RWPE2 (cell line): ENCODE measurements around the gene TMEM33.

Source experiments
- ATAC-seq: fragments of 200-7000 bp; cut with Tn5 transposase; 3 replicates; pipeline ENCODE4 v1.9.1; 2021; ENCODE audit warnings: low read depth
- DNase-seq: peaks from one replicate; pipeline ENCODE4 v3.0.0-alpha.2; 2020; ENCODE audit warnings: low spot score
- H3K27ac ChIP-seq: fragments of 450-650 bp; 2 replicates; pipeline ENCODE4 v1.5.1; 2017; ENCODE audit warnings: mild to moderate bottlenecking; ENCODE audit not compliant: poor library complexity, severe bottlenecking
- H3K27me3 ChIP-seq: fragments of 250-450 bp; sonication (Bioruptor Pico); 2 replicates; pipeline ENCODE4 v1.5.1; 2021; ENCODE audit warnings: mild to moderate bottlenecking, moderate library complexity; ENCODE audit not compliant: insufficient read depth, poor library complexity, severe bottlenecking
- H3K36me3 ChIP-seq: fragments of 250-450 bp; sonication (Bioruptor Pico); 2 replicates; pipeline ENCODE4 v1.5.1; 2020; ENCODE audit warnings: low read depth, mild to moderate bottlenecking, moderate library complexity
- H3K4me1 ChIP-seq: fragments of 250-450 bp; sonication (Bioruptor Pico); 2 replicates; pipeline ENCODE4 v1.5.1; 2021; ENCODE audit warnings: mild to moderate bottlenecking, moderate library complexity; ENCODE audit not compliant: insufficient read depth, poor library complexity, severe bottlenecking
- H3K4me3 ChIP-seq: fragments of 250-450 bp; sonication (Bioruptor Pico); 2 replicates; pipeline ENCODE4 v1.5.1; 2021; ENCODE audit warnings: mild to moderate bottlenecking, moderate library complexity; ENCODE audit not compliant: severe bottlenecking
- H3K9me3 ChIP-seq: fragments of 250-450 bp; sonication (Bioruptor Pico); 2 replicates; pipeline ENCODE4 v1.5.1; 2021; ENCODE audit warnings: mild to moderate bottlenecking, moderate library complexity; ENCODE audit not compliant: severe bottlenecking
- TF ChIP-seq, protein P1 (sequence below): fragments of 450-650 bp; IDR thresholded peaks from one replicate; pipeline ENCODE4 v1.5.1; 2017; ENCODE audit warnings: mild to moderate bottlenecking, moderate library complexity; ENCODE audit not compliant: poor library complexity, severe bottlenecking

TMEM33 gene

DNA sequence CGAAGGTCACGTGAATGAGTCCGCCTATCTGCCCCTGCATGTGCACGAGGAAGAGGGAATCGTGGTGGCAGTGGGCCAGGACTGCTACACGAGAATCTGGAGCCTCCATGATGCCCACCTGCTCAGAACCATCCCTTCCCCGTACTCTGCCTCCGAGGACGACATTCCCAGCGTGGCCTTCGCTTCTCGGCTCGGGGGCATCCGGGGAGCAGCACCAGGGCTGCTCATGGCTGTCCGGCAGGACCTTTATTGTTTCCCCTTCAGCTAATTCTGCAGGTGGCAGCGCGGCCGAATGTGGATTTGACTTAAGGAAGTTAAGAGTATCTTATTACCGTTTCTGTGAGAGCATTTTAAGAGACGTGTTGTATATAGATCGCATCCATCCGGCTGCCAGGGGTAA lies 47.5 kb downstream of the TMEM33 start:
- no peak overlapping the region for H3K4me3 ChIP-seq
- TF ChIP-seq, protein P1, sequence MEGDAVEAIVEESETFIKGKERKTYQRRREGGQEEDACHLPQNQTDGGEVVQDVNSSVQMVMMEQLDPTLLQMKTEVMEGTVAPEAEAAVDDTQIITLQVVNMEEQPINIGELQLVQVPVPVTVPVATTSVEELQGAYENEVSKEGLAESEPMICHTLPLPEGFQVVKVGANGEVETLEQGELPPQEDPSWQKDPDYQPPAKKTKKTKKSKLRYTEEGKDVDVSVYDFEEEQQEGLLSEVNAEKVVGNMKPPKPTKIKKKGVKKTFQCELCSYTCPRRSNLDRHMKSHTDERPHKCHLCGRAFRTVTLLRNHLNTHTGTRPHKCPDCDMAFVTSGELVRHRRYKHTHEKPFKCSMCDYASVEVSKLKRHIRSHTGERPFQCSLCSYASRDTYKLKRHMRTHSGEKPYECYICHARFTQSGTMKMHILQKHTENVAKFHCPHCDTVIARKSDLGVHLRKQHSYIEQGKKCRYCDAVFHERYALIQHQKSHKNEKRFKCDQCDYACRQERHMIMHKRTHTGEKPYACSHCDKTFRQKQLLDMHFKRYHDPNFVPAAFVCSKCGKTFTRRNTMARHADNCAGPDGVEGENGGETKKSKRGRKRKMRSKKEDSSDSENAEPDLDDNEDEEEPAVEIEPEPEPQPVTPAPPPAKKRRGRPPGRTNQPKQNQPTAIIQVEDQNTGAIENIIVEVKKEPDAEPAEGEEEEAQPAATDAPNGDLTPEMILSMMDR = no peak
- ATAC-seq (no peak), DNase-seq (no peak)
- no peak overlapping the region for H3K27ac ChIP-seq
- no peaks in the 10 kb centered on the region for H3K36me3 ChIP-seq
- H3K4me1 ChIP-seq = no peaks in the 10 kb centered on the region
- H3K9me3 ChIP-seq = no peaks in the 10 kb centered on the region
- H3K27me3 ChIP-seq = no peaks in the 10 kb centered on the region

DNA sequence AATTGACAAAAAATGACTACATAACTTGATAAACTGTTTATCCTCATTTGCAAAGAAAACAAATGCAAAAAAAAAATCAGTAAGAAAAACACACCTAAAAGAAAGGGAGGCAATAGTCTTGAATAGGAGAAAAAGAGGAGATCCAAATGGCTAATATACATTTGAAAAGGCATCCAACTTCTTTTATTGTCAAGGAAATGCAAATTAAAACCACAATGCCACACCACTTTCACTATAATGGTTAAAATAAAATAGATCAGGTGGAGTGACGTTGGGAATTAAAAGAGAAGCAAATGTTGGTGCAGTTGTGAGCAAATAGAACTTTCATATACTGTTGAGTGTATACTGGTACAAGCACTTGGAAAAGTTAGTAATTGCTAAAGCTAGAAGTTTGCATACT lies 49.9 kb downstream of the TMEM33 start:
- no peak overlapping the region for H3K27ac ChIP-seq
- H3K9me3 ChIP-seq = no peaks in the 10 kb centered on the region
- peaks cover 4% of the 10 kb centered on the region for H3K4me1 ChIP-seq
- ATAC-seq (no peak), DNase-seq (no peak)
- TF ChIP-seq, protein P1 = no peak
- H3K4me3 ChIP-seq = no peak overlapping the region
- H3K36me3 ChIP-seq = no peaks in the 10 kb centered on the region
- H3K27me3 ChIP-seq = no peaks in the 10 kb centered on the region

DNA sequence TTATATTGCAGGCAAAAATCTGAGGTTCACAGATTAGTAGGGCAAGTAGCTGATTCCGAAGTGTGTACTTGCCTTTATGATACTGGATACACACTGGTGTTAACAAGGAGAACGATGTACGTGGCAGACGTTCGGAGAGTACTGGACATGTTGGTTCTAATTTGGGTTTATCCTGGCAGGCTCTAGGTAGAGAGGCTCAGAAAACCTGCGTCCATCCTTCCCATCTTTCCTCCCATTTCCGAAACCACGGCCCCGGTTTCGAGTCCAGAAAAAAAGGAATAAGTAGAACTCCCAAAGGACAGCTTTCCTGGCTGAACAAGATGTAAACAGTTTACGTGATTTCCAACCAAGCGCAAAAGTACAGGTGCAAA lies 54.8 kb downstream of the TMEM33 start:
- Histone ChIP-seq H3K36me3 (peaks cover 5% of the 10 kb centered on the region; the same call in 1 of the 2 replicates), H3K4me3 (peak overlapping the region; percentile 86), H3K4me1 (peaks cover 11% of the 10 kb centered on the region), H3K9me3 (no peaks in the 10 kb centered on the region), H3K27ac (peak overlapping the region; percentile 42), H3K27me3 (no peaks in the 10 kb centered on the region)
- peak; percentile 13 for ATAC-seq
- TF ChIP-seq, protein P1 = no peak
- no peak for DNase-seq

DNA sequence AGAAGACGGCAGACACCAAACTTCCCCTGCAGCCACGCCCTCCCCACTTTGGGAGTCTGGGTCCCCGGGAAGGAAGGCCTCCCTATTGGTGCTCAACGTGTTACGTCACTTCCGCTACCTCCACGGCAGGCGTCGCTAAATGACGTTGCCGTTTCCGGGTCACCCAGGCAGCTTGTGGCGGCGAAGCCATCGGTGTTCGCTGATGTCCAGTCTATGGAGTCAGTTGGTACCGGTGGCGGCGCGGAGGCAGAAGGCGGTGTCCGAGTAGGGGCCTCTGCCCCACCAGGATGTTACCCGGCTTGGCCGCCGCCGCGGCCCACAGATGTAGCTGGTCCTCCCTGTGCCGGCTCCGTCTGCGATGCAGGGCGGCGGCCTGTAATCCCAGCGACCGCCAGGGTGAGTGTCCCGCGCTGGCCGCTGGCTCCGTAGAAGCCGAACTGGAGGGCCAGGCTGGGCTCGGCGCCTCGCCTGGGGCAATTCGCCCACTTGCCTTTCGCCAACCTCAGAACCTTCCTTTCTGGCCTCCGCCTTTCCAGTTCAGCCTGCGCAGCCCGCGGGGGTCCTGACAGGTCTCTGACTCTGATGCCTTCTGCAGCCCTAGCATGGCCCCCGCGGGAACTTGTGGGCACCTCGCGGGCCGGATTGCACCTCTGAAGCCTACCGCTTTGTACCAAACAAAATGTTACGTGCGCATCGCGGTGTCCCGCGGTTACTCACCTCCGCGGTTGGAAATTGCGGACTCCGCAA lies 55.3 kb downstream of the TMEM33 start, which contains the start of gene SLC30A9:
Gene SLC30A9, plus strand, starts transcription at position 166 of the 747 bp plus-strand sequence. Its CDS starts 122 bp downstream, at position 288.
- Histone ChIP-seq H3K4me3 (peak within 1 kb of the TSS; percentile 86), H3K9me3 (no peaks in the 10 kb centered on the region), H3K27ac (peak within 1 kb of the TSS; percentile 42), H3K4me1 (peaks cover 11% of the 10 kb centered on the region), H3K36me3 (peaks cover 5% of the 10 kb centered on the region; the same call in 1 of the 2 replicates), H3K27me3 (no peaks in the 10 kb centered on the region)
- TF ChIP-seq, protein P1 = peak; percentile 10
- ATAC-seq (peak; percentile 86), DNase-seq (peak; percentile 94)
